HG03469 (cell line): ENCODE results near the gene ITPR2.
"Not testable (repeated sequence)": the region's sequence is repeated elsewhere in the genome, so short reads cannot be mapped to it uniquely, and the experiment has no call there.

Experiments
- ATAC-seq: cut with Tn5 transposase; IDR thresholded peaks from one replicate; pipeline ENCODE4 v1.9.1; 2021; ENCODE audit warnings: mild to moderate bottlenecking, moderate library complexity, moderate number of reproducible peaks; ENCODE audit not compliant: unreplicated experiment

ITPR2 gene

GRCh38 chr12:26535826-26536225 lies 297.2 kb downstream of the ITPR2 start:
- ATAC-seq, result no peak

GRCh38 chr12:26534071-26534470 lies 298.9 kb downstream of the ITPR2 start:
- ATAC-seq, result no peak

GRCh38 chr12:26533211-26533610 lies 299.8 kb downstream of the ITPR2 start:
- ATAC-seq, result no peak

- ATAC-seq, result no peak
Measured at GRCh38 chr12:26530461-26530860, 302.5 kb downstream of the ITPR2 start.

- ATAC-seq, result no peak
Measured at GRCh38 chr12:26528943-26529342, 304.1 kb downstream of the ITPR2 start.

GRCh38 chr12:26527682-26528081 lies 305.3 kb downstream of the ITPR2 start:
- ATAC-seq, result no peak

GRCh38 chr12:26524862-26525465 lies 308.0 kb downstream of the ITPR2 start:
- no peak for ATAC-seq

GRCh38 chr12:26523708-26524150 lies 309.3 kb downstream of the ITPR2 start:
- ATAC-seq, result no peak

GRCh38 chr12:26520869-26521268 lies 312.1 kb downstream of the ITPR2 start:
- peak; percentile 76 for ATAC-seq

GRCh38 chr12:26520109-26520508 lies 312.9 kb downstream of the ITPR2 start:
- ATAC-seq, result no peak

GRCh38 chr12:26519462-26519861 lies 313.5 kb downstream of the ITPR2 start:
- ATAC-seq, result no peak

GRCh38 chr12:26517320-26517719 lies 315.7 kb downstream of the ITPR2 start:
- ATAC-seq, result not testable (repeated sequence)

GRCh38 chr12:26514364-26514763 lies 318.6 kb downstream of the ITPR2 start:
- ATAC-seq, result no peak

GRCh38 chr12:26513363-26514043 lies 319.5 kb downstream of the ITPR2 start:
- ATAC-seq, result no peak

GRCh38 chr12:26512213-26512612 lies 320.8 kb downstream of the ITPR2 start:
- no peak for ATAC-seq

GRCh38 chr12:26510354-26510674 lies 322.7 kb downstream of the ITPR2 start:
- ATAC-seq, result no peak

GRCh38 chr12:26507613-26508012 lies 325.4 kb downstream of the ITPR2 start:
- no peak for ATAC-seq

- ATAC-seq, result no peak
Measured at GRCh38 chr12:26499979-26500640, 332.9 kb downstream of the ITPR2 start.

- no peak for ATAC-seq
Measured at GRCh38 chr12:26496170-26496569, 336.8 kb downstream of the ITPR2 start.

- no peak for ATAC-seq
Measured at GRCh38 chr12:26493656-26494055, 339.3 kb downstream of the ITPR2 start.

GRCh38 chr12:26492406-26492805 lies 340.6 kb downstream of the ITPR2 start:
- ATAC-seq, result no peak

- ATAC-seq, result no peak
Measured at GRCh38 chr12:26489908-26490307, 343.1 kb downstream of the ITPR2 start.
